Measurements from ENCODE around the gene ATP8B1. TPM values are rescaled to one million over a fixed set of nuclear protein-coding genes. Genes with fewer than 3 reads are reported as not detected.
"Not testable (repeated sequence)": the region's sequence is repeated elsewhere in the genome, so short reads cannot be mapped to it uniquely, and the experiment has no call there.

The ATP8B1 gene
- 100 to 1,000 TPM; 120 to 321 (median 252) TPM for total RNA-seq

- H3K36me3 ChIP-seq = no peaks in the 10 kb centered on the region
- in situ Hi-C loops (cut with MboI; ENCODE audit: low pct_ligation_motif_present in 1 of 4, low pct_unique_long_range_greater_than_20kb in 1 of 4, low sequenced_read_pairs in 3 of 4) = no loop called here
- DNase-seq = peak; percentile 96
- 4% methylated on average over 56 of the region's 77 CpGs; no CpG with 5 or more reads in 1 of the 2 donors for WGBS, 2 donors (ENCODE audit: low coverage in 1 of 2)
- peak within 1 kb of the TSS; percentile 43 to 85 (median 74) for H3K4me3 ChIP-seq
- H3K27me3 ChIP-seq = peaks cover 33% of the 10 kb centered on the region
- peak within 1 kb of the TSS; percentile 85 to 96 (median 92) for H3K27ac ChIP-seq
- H3K4me1 ChIP-seq = peaks cover 9 to 43% (median 28%) of the 10 kb centered on the region in 4 donors
- TF ChIP-seq POLR2A (IDR thresholded peaks at IDR 0.05) (peak; percentile 92), EP300 (IDR thresholded peaks at IDR 0.05; ENCODE audit: low read depth) (peak; percentile 64), POLR2AphosphoS5 (IDR thresholded peaks at IDR 0.05) (peak; percentile 85 to 96 (median 93)), CTCF (IDR thresholded peaks at IDR 0.05) (peak in 1 of 5 experiments; percentile 59)
- no peaks in the 10 kb centered on the region for H3K9me3 ChIP-seq
- intact Hi-C loops (cut with DNase I; ENCODE audit: low total_unique reads) = no loop called here
Measured at GRCh38 chr18:57803103-57803969, at the start of gene ATP8B1. Gene ATP8B1 (minus strand): TSS chr18:57803315. CDS start chr18:57731807, 71,508 bp downstream.

- no peaks in the 10 kb centered on the region for H3K36me3 ChIP-seq
- H3K27me3 ChIP-seq = no peaks in the 10 kb centered on the region
- peaks cover 0 to 14% (median 6%) of the 10 kb centered on the region in 4 donors for H3K4me1 ChIP-seq
- intact Hi-C loops (cut with DNase I; ENCODE audit: low total_unique reads) = no loop called here
- in situ Hi-C loops (cut with MboI; ENCODE audit: low pct_ligation_motif_present in 1 of 4, low pct_unique_long_range_greater_than_20kb in 1 of 4, low sequenced_read_pairs in 3 of 4) = loop anchor here in 1 of 4 donors (25.0 kb wide), 1 partner anchor 163 kb away; no protein-coding TSS in a partner anchor
- no peaks in the 10 kb centered on the region for H3K9me3 ChIP-seq
- DNase-seq = no peak
- TF ChIP-seq EP300 (IDR thresholded peaks at IDR 0.05; ENCODE audit: low read depth) (no peak), CTCF (IDR thresholded peaks at IDR 0.05) (no peak), POLR2AphosphoS5 (IDR thresholded peaks at IDR 0.05) (no peak), POLR2A (IDR thresholded peaks at IDR 0.05) (no peak)
- H3K4me3 ChIP-seq = no peak overlapping the region
- 61 to 71% methylated on average over 2 to 3 of the region's 3 CpGs for WGBS, 2 donors (ENCODE audit: low coverage in 1 of 2)
- no peak overlapping the region for H3K27ac ChIP-seq
Measured at GRCh38 chr18:57850063-57850462, 46.9 kb upstream of the ATP8B1 start.

- H3K27ac ChIP-seq = not testable (repeated sequence)
- WGBS, 2 donors (ENCODE audit: low coverage in 1 of 2) = 95 to 100% methylated on average over 1 of the region's 1 CpG
Measured at GRCh38 chr18:57848374-57848773, 45.3 kb upstream of the ATP8B1 start.

GRCh38 chr18:57847431-57847830 lies 44.3 kb upstream of the ATP8B1 start:
- H3K36me3 ChIP-seq; DNase-seq; intact Hi-C loops (cut with DNase I; ENCODE audit: low total_unique reads); H3K9me3 ChIP-seq; H3K4me1 ChIP-seq; H3K4me3 ChIP-seq; H3K27me3 ChIP-seq; H3K27ac ChIP-seq: not testable (repeated sequence)
- in situ Hi-C loops (cut with MboI; ENCODE audit: low pct_ligation_motif_present in 1 of 4, low pct_unique_long_range_greater_than_20kb in 1 of 4, low sequenced_read_pairs in 3 of 4) = loop anchor here in 1 of 4 donors (25.0 kb wide), 1 partner anchor 110 kb away; no protein-coding TSS in a partner anchor
- 94 to 100% methylated on average over 2 of the region's 2 CpGs for WGBS, 2 donors (ENCODE audit: low coverage in 1 of 2)

More at GRCh38 chr18:57848374-57848773, 45.3 kb upstream of the ATP8B1 start:
- DNase-seq; H3K4me1 ChIP-seq; intact Hi-C loops (cut with DNase I; ENCODE audit: low total_unique reads); H3K4me3 ChIP-seq; H3K27me3 ChIP-seq; H3K36me3 ChIP-seq; H3K9me3 ChIP-seq: not testable (repeated sequence)
- in situ Hi-C loops (cut with MboI; ENCODE audit: low pct_ligation_motif_present in 1 of 4, low pct_unique_long_range_greater_than_20kb in 1 of 4, low sequenced_read_pairs in 3 of 4) = loop anchor here in 1 of 4 donors (25.0 kb wide), 1 partner anchor 111 kb away; no protein-coding TSS in a partner anchor

GRCh38 chr18:57846258-57846657 lies 43.1 kb upstream of the ATP8B1 start:
- Histone ChIP-seq H3K9me3 (no peaks in the 10 kb centered on the region), H3K27me3 (no peaks in the 10 kb centered on the region), H3K36me3 (no peaks in the 10 kb centered on the region), H3K27ac (no peak overlapping the region), H3K4me3 (no peak overlapping the region), H3K4me1 (peaks cover 0 to 3% (median 0%) of the 10 kb centered on the region in 4 donors)
- in situ Hi-C loops (cut with MboI; ENCODE audit: low pct_ligation_motif_present in 1 of 4, low pct_unique_long_range_greater_than_20kb in 1 of 4, low sequenced_read_pairs in 3 of 4) (loop anchor here in 1 of 4 donors (25.0 kb wide), 1 partner anchor 109 kb away; no protein-coding TSS in a partner anchor), intact Hi-C loops (cut with DNase I; ENCODE audit: low total_unique reads) (no loop called here)
- TF ChIP-seq POLR2AphosphoS5 (IDR thresholded peaks at IDR 0.05) (no peak), EP300 (IDR thresholded peaks at IDR 0.05; ENCODE audit: low read depth) (no peak), CTCF (IDR thresholded peaks at IDR 0.05) (no peak), POLR2A (IDR thresholded peaks at IDR 0.05) (no peak)
- DNase-seq = no peak
- WGBS, 2 donors (ENCODE audit: low coverage in 1 of 2) = 50 to 60% methylated on average over 1 of the region's 1 CpG

All from transverse colon (tissue), 4 donors.